SIG-M5 (cell line): ENCODE data around the gene NFKBIE.
A peak's percentile ranks its signal among the peaks of the same experiment; 100 is the strongest.

ENCODE experiments used
- DNase-seq: peaks from one replicate; lab custom pipeline; 2025; lab: John Stamatoyannopoulos, UW

NFKBIE gene

GRCh38 chr6:44272529-44272928 lies 7.2 kb upstream of the NFKBIE start:
- DNase-seq: no peak

- no peak for DNase-seq
These were observed 6.6 kb upstream of the NFKBIE start for GRCh38 chr6:44271914-44272313.

GRCh38 chr6:44271406-44271723 lies 6.0 kb upstream of the NFKBIE start:
- DNase-seq: no peak

GRCh38 chr6:44270526-44271405 lies 5.4 kb upstream of the NFKBIE start:
- DNase-seq: no peak

- no peak for DNase-seq
These were observed 4.7 kb upstream of the NFKBIE start, which contains the start of gene TMEM151B for GRCh38 chr6:44269921-44270525. TMEM151B (plus strand) TSS chr6:44270450; CDS start chr6:44270743, 293 bp downstream.

GRCh38 chr6:44269178-44269920 lies 4.0 kb upstream of the NFKBIE start:
- no peak for DNase-seq

GRCh38 chr6:44268095-44268628 lies 2.8 kb upstream of the NFKBIE start:
- no peak for DNase-seq

- DNase-seq: no peak
These were observed 1.9 kb upstream of the NFKBIE start for GRCh38 chr6:44267252-44267651.

- no peak for DNase-seq
These were observed 996 bp upstream of the NFKBIE start for GRCh38 chr6:44266347-44266746.

GRCh38 chr6:44265722-44266233 lies 427 bp upstream of the NFKBIE start:
- no peak for DNase-seq

GRCh38 chr6:44264154-44265006 lies 971 bp downstream of the NFKBIE start:
- DNase-seq: peak; percentile 49

- no peak for DNase-seq
These were observed 1.8 kb downstream of the NFKBIE start for GRCh38 chr6:44263354-44264100.

GRCh38 chr6:44262467-44263353 lies 2.6 kb downstream of the NFKBIE start:
- no peak for DNase-seq

- no peak for DNase-seq
These were observed 3.8 kb downstream of the NFKBIE start for GRCh38 chr6:44261581-44261980.

- no peak for DNase-seq
These were observed 4.7 kb downstream of the NFKBIE start for GRCh38 chr6:44260451-44261297.

- no peak for DNase-seq
These were observed 5.3 kb downstream of the NFKBIE start for GRCh38 chr6:44260011-44260410.

GRCh38 chr6:44258921-44259320 lies 6.4 kb downstream of the NFKBIE start:
- no peak for DNase-seq

- no peak for DNase-seq
These were observed 7.0 kb downstream of the NFKBIE start for GRCh38 chr6:44258325-44258863.
